HTR-8/SVneo (cell line): ENCODE results near the gene UNG.
A peak's percentile ranks its signal among the peaks of the same experiment; 100 is the strongest.

Experiments used
- DNase-seq: peaks from one replicate; pipeline ENCODE4 v3.0.0; 2011; ENCODE audit warnings: low spot score, mixed read lengths; ENCODE audit not compliant: insufficient read length
- FAIRE-seq: peaks from 2 replicates; lab custom pipeline; 2011; peaks lifted over from hg19 to GRCh38; lab: Jason Lieb, UNC

Gene UNG

DNA sequence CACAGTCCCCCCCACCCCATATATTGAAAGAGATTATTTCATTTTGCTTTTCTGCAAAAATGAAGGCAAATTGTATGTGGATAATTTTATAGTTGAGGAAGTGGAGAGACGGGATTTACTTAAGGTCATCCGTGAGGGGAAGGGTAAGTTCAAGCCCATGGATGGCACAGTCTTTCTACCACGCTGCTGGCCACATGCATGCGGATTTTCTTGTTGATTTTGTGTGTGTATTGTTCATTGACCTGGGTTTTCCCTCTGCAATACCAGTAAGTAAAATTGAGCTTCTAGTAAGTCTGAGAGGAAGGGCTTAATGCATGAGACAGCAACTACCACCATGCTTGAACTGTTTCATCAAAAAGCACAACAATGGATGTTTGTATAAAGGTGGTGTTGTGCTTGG, 54.1 kb downstream of the UNG start:
- DNase-seq = no peak
- no peak for FAIRE-seq

DNA sequence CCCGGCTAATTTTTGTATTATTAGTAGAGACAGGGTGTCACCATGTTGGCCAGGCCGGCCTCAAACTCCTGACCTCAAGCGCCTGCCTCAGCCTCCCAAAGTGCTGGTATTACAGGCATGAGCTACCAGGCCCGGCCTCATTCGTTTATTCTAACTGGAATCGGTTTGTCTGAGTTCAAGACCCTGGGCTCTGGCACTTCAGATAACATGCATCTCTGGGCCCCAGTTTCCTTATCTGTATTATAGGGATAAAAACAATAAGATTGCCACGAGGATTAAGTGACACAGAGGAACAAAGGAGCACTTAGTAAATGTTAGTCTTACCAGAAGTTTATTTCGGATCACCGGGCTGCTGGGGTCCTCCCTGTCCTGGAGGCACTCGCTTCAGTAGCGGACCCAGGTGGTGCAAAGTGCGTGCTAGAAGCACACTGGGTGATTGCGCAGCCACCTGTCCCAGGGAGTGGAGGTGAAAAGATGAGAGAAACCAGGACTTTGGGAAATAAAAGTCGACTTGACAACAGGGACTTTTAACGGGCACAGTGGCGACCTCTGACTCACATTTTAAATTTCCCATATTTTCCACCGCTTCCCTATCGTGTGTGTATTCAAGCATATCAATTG, 56.5 kb downstream of the UNG start:
- FAIRE-seq (no peak), DNase-seq (no peak)

GRCh38 chr12:109154451-109155438, 57.3 kb downstream of the UNG start:
- peak; percentile 93 for DNase-seq
- peak; percentile 74 for FAIRE-seq

GRCh38 chr12:109156036-109156435, 58.6 kb downstream of the UNG start:
- DNase-seq = no peak
- FAIRE-seq = no peak

DNA sequence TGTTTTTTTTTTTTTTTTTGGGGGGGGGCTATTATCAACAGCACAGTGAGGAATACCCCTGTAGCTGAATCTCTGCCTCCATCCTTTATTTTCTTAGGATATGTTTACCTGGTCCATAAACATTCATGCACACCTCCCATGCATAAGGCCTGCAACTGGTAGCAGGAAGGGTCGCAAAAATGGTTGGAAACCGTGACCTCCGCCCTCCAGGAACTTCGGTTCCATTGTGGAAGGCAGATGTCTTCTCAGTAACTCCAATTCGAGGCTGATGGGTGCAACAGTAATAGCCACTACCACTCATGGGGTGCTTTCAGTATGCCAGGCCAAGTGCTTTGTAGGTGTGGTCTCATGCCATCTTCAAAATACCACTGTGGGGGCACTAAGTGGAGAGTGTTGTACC, 59.2 kb downstream of the UNG start:
- no peak for FAIRE-seq
- no peak for DNase-seq

DNA sequence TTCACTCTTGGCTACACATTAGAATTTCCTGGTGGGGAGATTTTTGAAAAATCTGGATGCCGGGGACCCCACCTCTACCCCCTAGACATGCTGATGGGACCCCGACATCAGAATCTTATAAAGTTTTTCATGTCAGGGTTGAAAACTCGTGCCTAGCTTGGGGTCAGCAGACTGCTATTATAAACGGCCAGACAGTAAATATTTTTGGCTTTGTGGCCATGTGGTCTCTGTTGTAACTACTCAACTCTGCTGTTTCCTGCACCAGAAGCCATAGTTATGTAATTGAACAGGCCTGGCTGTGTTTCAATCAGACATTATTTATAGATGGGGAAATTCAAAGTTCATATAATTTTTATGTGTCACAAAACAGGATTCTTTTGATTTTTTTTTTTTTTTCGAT, 60.6 kb downstream of the UNG start:
- FAIRE-seq (no peak), DNase-seq (no peak)

DNA sequence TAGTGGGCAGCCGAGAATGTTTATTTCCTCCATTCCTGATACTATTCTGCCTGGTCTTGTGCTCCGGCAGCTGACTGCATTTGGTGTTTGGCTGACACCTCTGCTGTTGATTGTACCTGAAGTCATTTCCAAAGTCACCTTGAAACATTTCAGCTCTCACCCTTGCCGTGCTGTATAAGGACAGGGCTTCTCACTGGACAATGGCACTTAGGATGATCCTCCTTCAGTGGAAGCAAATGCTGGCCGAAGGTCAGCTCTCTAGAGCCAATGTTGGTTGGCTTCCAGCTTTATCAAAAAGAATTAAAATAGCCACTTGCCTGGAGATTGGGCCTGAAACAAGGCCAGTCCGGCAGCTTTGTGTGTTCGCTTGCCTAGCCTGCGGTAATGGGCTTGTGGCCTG, 63.0 kb downstream of the UNG start:
- FAIRE-seq = no peak

More for the DNA sequence above, 63.0 kb downstream of the UNG start:
- no peak for DNase-seq
